Brain pericyte (primary cell): ENCODE measurements around the gene CHAD.
"Not testable (repeated sequence)": the region's sequence is repeated elsewhere in the genome, so short reads cannot be mapped to it uniquely, and the experiment has no call there.

Experiments
- DNase-seq: peaks from one replicate; pipeline ENCODE4 v3.0.0-alpha.2; 2012; ENCODE audit warnings: low read depth, low spot score

Gene CHAD

DNA sequence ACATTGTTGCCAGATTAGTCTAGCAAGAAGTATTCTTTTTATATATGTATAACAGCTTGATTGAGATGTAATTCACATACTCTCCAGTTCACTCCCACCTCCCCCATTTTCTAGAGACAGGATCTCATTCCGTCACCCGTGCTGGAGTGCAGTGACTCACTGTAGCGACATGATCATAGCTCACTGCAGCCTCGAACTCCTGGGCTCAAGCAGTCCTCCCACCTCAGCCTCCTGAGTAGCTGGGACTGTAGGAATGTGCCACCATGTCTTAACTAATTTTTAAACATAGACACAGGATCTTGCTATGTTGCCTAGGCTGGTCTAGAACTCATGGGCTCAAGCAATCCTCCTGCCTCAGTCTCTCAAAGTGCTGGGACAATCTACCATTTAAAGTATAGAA, 6.7 kb upstream of the CHAD start:
- DNase-seq: no peak

- no peak for DNase-seq
These were observed 5.8 kb upstream of the CHAD start for GRCh38 chr17:50474523-50474922.

GRCh38 chr17:50473901-50474300, 5.2 kb upstream of the CHAD start:
- no peak for DNase-seq

GRCh38 chr17:50472761-50473161, 4.1 kb upstream of the CHAD start:
- not testable (repeated sequence) for DNase-seq

DNA sequence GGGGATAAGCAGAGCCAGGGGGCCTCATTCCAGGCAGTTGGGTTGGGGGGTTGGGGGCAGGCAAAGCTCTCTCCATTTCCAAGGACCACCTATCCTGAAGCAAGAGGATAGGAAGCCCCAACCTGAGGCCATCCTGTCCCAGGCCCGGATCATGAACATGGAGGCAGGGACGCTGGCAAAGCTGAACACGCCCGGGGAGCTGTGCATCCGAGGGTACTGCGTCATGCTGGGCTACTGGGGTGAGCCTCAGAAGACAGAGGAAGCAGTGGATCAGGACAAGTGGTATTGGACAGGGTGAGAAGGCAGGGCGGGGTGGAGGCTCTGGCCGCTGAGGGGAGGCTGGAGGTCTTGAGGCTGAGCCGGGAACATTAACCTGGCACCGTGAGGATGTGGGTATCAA, 3.6 kb upstream of the CHAD start:
- no peak for DNase-seq

DNA sequence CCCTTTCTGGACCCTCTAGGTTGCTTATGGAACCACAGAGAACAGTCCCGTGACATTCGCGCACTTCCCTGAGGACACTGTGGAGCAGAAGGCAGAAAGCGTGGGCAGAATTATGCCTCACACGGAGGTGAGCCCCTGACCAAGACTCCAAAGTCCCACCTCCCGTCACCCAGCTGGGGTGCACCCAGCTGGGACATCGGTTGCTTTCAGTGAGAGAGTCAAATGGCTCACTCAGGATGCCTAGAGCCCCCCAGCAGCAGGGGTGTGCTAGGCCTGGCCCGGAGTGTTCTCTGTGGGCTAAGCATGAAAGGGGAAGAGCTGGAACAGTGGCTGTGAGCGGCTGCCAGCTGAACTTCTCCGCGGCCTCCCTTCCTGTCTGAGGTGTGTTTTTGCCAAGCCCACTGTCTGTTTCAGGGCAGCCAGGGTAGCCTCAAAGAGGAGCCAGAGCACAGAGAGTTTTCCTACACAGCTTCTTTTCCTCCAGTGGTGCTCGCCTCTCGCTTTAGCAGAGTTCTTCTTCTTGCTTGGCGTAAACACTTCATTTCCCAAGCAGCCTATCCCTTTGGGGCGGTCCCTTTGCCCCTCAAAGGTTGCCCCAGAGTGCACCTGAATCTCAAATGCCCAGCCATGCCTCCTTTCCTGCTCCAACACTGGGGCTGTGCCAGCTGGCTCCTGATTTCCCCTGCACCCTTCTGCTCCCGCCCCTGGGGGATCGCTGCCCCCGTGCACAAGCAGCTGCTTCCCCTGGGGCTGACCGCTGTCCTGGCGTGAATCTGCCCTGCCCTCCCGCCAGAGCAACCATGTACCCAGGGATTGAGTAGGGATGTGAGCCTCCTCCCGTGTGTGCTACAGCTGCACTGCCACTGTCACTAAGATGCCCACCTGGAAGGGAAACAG, 2.6 kb upstream of the CHAD start:
- no peak for DNase-seq

GRCh38 chr17:50470426-50470825, 1.7 kb upstream of the CHAD start:
- no peak for DNase-seq

- no peak for DNase-seq
These were observed 1.1 kb upstream of the CHAD start for GRCh38 chr17:50469671-50470305.

DNA sequence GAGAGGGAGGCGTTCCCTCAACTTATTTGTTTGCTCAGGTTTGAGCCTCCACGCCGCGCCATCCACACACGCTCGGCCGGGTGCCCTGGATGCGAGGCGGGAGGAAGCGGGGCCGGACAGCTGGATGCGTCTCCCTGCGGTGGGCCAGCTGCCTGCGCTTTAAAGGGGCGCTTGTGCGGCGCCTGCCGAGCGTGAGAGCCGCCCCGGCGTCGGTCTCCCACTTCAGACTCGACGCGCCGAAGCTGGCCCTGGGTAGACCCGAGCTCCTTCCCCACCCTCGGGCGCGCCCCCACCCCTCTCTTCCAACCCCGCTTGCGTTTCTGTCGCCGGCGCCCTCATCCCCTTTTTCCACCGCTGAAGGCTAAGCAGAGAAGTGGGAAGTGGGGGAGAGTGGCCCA, 527 bp upstream of the CHAD start:
- DNase-seq: no peak

DNA sequence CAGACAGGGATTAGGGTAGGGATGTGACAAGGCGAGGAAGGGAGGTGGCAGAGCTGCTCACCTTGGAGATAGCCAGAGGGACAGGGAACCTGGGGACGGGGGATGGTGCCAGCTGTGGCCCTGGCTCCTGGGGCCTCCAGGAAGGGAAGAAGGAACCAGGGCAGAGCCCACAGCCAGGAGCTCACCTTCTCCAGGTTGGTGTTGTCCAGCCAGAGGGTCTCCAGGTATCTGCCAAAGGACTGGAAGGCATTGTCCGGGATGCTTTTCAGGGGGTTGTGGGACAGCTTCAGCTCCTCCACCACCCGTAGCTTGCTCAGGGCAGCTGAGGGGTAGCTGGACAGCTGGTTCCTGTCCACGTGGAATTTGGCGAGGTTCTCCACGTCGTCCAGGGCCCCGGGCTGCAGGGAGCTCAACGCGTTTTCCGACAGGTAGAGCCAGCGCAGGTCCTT, 801 bp downstream of the CHAD start:
- DNase-seq: no peak

- no peak for DNase-seq
These were observed 1.4 kb downstream of the CHAD start for GRCh38 chr17:50467114-50467854.

DNA sequence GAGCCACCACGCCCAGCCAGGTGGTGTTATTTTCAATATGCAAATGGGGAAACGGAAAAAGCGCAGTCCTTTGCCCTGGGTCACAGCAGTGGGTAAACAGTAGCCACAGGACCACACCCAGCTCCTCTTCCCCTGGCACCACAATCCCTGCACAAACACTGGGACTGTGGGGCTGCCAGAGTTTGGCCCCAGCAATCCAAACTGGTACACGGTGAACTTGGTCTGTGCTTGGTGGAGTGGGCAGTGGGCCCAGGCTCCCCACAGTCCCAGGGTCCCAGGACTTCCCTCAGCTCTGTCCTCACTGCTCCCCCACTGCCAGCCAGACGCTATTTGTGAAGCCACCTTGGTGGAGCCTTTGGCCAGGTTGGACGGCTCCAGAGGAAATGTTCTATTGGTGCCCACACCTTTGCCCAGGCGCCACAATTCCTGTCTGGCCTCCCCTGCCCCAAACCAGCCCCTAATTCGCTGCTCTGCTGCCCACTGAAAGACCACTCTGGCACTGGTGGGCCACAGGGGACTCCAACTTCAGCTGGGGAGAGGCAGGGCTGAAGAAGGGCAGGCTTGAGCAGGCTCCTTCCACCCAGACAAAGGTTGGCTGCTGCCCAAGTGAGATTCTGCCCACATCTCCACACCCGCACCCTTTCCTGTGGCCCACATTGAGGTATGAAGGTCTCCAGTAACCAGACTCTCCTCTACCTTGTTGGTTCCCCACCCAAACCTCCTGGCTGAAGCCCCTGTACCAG, 2.1 kb downstream of the CHAD start:
- DNase-seq: no peak

- DNase-seq: no peak
These were observed 3.0 kb downstream of the CHAD start for GRCh38 chr17:50465635-50466034.

DNA sequence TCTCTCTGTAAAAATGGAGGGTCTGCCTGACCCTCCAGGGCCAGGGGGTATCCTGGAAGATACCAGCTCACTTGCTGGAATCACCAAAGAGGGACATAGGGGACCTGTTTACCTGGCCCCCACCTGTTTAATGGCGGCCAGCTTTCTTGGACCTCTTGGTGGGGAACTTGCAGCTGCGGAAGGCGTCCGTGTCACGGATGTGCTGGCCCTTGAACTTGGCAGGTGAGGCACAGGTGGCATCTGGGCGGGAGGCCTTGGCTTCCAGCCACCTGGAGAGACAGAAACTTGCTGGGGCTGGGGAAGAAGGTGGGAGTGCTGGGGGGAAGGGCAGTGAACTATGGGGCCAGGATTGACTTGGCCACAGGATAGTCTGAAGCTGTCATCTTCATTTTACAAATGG, 3.5 kb downstream of the CHAD start:
- DNase-seq: no peak

- DNase-seq: no peak
These were observed 3.9 kb downstream of the CHAD start for GRCh38 chr17:50464736-50465135.

GRCh38 chr17:50464121-50464520, 4.6 kb downstream of the CHAD start:
- DNase-seq: no peak

GRCh38 chr17:50462446-50462845, 6.2 kb downstream of the CHAD start:
- DNase-seq: no peak

DNA sequence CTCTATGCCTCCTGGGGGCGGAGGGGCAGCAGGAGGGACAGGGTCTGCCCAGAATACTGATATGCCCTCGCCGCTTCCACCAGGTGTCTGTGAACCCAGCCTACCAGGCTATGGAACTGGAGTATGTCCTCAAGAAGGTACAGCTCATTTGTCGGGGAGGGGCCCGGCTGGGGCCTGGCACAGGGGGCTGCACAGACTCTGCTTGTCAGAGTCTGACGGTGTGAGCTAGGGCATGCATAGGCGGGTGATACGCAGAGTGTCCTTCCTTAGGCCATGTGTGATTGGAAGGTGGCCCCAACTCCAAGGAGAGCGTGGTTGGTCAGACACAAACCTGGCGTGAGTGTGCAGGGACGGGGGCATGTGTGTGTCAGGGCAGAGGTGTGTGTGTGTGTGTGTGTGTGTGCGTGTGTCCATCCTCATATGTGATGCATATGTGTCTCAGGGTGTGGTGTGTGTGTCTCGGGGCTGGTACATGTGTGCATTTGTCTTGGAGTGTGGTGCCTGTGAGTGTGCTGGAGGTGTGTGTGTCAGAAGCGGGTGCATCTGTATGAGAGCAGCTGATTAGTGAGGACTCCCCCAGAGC, 7.0 kb downstream of the CHAD start:
- no peak for DNase-seq

GRCh38 chr17:50460831-50461526, 7.7 kb downstream of the CHAD start:
- DNase-seq: no peak

DNA sequence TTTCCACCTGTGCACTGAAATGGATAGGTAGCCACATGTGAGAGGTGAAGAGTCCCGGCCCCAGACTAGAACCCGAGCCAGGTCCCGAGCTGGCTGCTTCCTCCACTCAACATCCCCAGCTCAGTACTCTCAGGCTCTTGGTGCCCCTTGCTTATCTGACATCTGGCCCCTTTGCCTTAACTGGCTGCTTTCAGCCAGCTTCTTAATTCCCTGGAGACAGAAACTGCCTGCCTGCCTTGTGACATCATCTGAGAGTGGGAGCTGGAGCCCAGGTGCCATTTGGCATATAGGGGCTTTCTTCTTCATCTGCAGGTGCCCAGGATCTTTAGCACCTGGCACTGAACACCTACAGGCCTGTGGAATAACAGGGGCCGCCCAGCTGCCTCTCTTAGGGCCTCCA, 8.9 kb downstream of the CHAD start:
- DNase-seq: no peak
